ENCODE data around the gene ZNF217.

ZNF217 gene

DNA sequence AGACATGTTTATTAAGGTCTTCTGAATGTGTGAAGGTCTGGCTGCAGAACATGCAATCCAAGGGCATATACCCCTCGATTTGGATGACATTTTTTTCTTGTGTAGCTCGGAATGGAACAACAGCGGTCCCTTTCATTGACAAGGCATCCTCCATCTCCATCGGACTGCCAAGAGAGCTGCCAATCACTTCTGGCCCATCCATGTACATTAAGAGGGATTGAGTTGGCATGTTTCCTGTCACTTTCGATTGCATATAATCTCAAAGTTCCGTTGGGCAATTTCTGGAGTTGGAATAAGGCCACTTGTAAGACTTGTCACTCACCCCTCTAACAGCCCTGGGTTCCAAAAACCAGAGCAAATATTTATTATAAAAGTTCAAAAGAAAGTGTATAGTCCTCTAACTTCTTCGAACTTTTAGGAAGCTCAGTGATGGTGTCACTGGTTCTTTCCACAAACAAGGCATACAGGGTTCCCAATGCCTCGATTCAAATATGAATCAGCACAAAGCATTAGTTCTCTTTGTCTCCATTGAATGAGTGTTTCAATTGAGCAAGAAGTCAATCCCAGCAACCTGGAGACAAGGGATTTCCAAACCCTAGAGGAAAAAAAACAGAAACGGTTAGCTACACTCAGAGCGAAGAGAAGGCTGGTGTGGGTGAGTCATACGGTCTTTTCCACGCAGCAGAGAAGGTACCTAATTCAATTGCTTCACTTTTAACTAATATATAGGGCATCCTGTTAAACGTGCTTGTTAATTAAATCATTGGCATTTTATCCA, 10.9 kb downstream of the ZNF217 start:
- TF ChIP-seq, protein P1, sequence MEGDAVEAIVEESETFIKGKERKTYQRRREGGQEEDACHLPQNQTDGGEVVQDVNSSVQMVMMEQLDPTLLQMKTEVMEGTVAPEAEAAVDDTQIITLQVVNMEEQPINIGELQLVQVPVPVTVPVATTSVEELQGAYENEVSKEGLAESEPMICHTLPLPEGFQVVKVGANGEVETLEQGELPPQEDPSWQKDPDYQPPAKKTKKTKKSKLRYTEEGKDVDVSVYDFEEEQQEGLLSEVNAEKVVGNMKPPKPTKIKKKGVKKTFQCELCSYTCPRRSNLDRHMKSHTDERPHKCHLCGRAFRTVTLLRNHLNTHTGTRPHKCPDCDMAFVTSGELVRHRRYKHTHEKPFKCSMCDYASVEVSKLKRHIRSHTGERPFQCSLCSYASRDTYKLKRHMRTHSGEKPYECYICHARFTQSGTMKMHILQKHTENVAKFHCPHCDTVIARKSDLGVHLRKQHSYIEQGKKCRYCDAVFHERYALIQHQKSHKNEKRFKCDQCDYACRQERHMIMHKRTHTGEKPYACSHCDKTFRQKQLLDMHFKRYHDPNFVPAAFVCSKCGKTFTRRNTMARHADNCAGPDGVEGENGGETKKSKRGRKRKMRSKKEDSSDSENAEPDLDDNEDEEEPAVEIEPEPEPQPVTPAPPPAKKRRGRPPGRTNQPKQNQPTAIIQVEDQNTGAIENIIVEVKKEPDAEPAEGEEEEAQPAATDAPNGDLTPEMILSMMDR (IDR thresholded peaks at IDR 0.05) = no peak

DNA sequence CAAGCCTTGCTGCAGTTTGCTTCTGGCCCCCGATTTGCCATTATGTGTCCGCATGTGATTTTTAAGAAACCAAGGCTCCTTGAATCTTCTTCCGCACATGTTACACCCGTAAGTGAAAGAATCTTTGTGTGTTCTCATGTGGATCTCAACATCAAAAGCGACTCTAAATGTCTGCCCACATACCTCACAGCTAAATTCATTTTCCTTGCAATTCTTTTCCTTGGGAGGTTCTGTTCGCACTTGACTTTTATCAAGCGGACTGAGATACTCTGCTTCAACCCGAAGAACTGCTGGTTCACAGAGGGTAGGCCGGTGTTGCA, 11.4 kb downstream of the ZNF217 start:
- TF ChIP-seq, protein P1 (IDR thresholded peaks at IDR 0.05) = no peak

DNA sequence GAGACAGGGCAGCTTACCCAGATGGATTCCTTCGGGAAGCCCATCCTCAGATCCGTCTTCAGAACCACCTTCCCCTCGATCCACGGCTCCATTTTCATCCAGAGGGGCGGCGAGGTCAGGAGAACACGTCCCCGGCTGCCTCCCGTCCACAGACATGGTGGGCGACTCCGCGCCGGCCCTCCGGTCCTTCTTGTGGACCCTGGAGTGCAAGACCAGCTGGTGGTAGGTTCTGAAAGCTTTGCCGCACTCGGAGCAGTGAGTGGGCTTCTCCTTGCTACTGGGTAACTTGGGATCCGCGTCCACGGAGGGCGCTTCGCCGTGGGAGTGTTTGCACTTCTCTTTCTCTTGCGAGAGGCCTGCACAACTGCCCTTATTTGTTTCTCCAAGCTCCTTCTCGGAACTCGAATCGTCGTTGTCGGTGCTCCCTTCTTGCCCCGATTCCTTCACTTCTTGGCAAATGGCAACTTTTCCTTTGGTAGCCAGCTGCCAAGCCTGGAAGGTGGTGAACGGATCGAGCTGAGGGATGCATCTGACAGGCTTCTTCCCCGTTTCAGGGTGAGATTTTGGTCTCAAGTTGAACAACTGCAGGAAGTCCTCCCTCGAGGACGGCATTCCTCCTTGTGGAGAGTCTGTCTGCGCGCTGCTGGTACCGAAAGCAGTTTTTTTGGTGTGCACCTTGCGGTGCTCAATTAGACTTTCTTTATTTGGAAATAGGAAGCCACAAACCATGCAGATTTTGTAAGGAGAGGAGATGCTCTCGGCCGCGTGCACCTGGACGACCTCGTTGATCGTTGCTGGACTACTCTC, 12.0 kb downstream of the ZNF217 start:
- TF ChIP-seq, protein P1 (IDR thresholded peaks at IDR 0.05) = no peak

DNA sequence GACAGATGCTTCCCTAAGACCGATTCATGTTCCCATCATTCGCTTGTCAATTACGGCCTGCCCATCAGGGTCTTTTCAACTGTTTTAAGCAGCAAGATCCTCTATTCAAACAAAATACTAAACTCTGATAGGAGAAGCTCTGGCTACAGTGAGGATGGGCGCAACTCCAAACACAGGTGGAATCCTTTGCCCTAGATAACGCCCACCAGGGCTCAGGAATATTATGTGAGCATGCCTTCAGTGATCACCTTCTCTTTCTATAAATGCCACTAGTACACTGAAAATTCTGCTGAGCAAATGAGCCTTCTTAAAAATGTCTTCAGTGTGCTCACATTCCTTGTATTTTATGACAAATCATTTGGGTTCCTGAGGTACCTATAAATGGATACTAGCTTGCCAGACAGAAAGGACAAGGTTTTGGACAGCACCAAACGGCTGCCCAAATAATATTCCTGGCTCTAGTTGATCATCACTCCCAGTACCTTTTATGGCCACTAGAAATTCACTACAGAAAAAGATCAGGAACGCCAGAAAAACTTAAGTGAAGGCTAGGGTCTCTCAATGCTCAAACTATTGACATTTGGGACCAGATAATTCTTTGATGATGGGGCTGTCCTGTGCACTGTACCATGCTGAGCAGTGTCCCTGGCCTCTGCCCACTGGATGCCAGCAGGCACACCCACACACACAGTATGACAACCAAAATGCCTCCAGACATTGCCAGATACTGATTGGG, 13.1 kb downstream of the ZNF217 start:
- TF ChIP-seq, protein P1 (IDR thresholded peaks at IDR 0.05) = no peak

DNA sequence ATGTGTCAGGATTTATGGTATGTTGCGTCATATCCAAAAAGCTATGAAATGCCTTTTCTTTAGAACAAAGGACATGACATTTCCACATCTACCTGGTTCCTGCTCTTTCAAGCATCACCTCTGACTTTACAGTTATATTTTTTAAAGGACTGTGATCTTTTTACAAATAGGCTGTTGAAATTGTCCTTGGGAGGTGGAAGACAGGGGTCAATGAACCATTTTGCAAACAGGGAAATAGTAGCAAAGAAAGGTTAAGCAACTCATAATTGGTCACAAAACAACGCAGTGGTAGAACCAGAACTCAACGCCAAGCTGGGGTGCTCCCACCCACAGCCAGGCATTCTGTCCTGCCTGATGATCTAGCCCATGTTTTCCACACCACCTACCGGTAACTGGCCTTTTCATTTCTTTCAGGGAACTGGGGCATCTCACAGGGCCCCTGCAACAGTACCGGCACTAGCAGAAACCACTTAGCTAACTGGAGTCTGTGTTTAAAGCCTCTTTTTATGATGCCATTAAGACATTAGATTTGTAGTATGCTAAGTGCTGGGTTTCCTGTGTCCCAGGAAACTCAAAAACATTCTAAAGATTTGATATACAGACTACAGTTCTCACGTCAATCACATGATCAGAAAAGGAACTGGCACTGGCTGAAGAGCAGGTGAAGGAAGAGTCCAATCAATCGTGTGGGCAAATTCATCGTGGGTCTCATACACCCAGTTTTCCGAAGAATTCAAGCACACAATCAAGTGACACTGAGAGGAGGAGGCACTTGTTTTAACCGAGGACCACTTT, 13.9 kb downstream of the ZNF217 start:
- TF ChIP-seq, protein P1 (IDR thresholded peaks at IDR 0.05) = no peak

DNA sequence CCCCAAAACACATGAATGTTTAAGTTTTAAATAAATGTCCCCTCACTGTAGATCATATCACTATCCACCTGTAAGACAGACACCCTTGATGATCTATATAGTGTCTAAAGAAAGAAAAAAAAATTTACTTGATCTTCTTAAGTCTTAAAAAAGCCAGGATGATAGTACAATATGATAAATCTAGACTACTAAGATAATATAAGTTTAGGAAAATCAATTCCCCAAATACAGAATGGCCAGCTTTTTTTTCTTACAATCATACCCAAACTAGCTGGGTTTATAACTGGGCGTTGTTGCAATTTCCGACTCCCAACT, 14.4 kb downstream of the ZNF217 start:
- TF ChIP-seq, protein P1 (IDR thresholded peaks at IDR 0.05) = no peak
